Measurements from ENCODE around the gene GALNT7. TPM values are rescaled to one million over a fixed set of nuclear protein-coding genes. Genes with fewer than 3 reads are reported as not detected.

GALNT7 gene
- total and polyA plus RNA-seq, 4 donors, result 0.65 to 13.0 (median 2.1) TPM

GRCh38 chr4:173208420-173208819 lies 39.8 kb downstream of the GALNT7 start:
- Histone ChIP-seq H3K27me3 (ENCODE audit: control insufficient read depth in 4 of 4, insufficient read depth in 4 of 4, low read length in 3 of 4) (no peaks in the 10 kb centered on the region), H3K9ac (ENCODE audit: low read depth in 1 of 2, low read length in 2 of 2) (no peak overlapping the region), H3K4me3 (ENCODE audit: low read depth in 1 of 3, low read length in 3 of 3) (no peak overlapping the region), H3K27ac (ENCODE audit: low read depth in 1 of 2, low read length in 2 of 2) (no peak overlapping the region), H3K4me1 (ENCODE audit: control insufficient read depth in 4 of 4, insufficient read depth in 4 of 4, low read length in 3 of 4) (no peaks in the 10 kb centered on the region), H3K9me3 (ENCODE audit: control insufficient read depth in 4 of 4, low read length in 3 of 4) (no peaks in the 10 kb centered on the region), H3K36me3 (ENCODE audit: control insufficient read depth in 4 of 4, insufficient read depth in 3 of 4, low read depth in 1 of 4, low read length in 3 of 4) (no peaks in the 10 kb centered on the region)
- DNase-seq (ENCODE audit: low spot score), result no peak
- no peak for TF ChIP-seq NR2F2 (IDR thresholded peaks at IDR 0.05)
- TF ChIP-seq FOXA2 (IDR thresholded peaks at IDR 0.05), result no peak
- TF ChIP-seq ATF3 (IDR thresholded peaks at IDR 0.05), result no peak
- no peak for TF ChIP-seq FOXA1 (IDR thresholded peaks at IDR 0.05)
- TF ChIP-seq EGR1 (IDR thresholded peaks at IDR 0.05; ENCODE audit: low read depth in 2 of 2), result no peak
- no peak for TF ChIP-seq JUND (IDR thresholded peaks at IDR 0.05)
- TF ChIP-seq ZBTB33 (IDR thresholded peaks at IDR 0.05), result no peak
- no peak for TF ChIP-seq SP1 (IDR thresholded peaks at IDR 0.05)
- TF ChIP-seq RXRA (IDR thresholded peaks at IDR 0.05), result no peak
- TF ChIP-seq HNF4G (IDR thresholded peaks at IDR 0.05), result no peak
- no peak for TF ChIP-seq YY1 (IDR thresholded peaks at IDR 0.05)
- 91% methylated on average over 7 of the region's 7 CpGs for WGBS

GRCh38 chr4:173211222-173211621 lies 42.6 kb downstream of the GALNT7 start:
- 84% methylated on average over 1 of the region's 1 CpG for WGBS
- no peak for DNase-seq (ENCODE audit: low spot score)
- H3K36me3 ChIP-seq (ENCODE audit: control insufficient read depth in 4 of 4, insufficient read depth in 3 of 4, low read depth in 1 of 4, low read length in 3 of 4), result no peaks in the 10 kb centered on the region
- no peak overlapping the region for H3K9ac ChIP-seq (ENCODE audit: low read depth in 1 of 2, low read length in 2 of 2)
- no peaks in the 10 kb centered on the region for H3K9me3 ChIP-seq (ENCODE audit: control insufficient read depth in 4 of 4, low read length in 3 of 4)
- H3K4me1 ChIP-seq (ENCODE audit: control insufficient read depth in 4 of 4, insufficient read depth in 4 of 4, low read length in 3 of 4), result no peaks in the 10 kb centered on the region
- TF ChIP-seq NR2F2 (IDR thresholded peaks at IDR 0.05) (no peak), CTCF (IDR thresholded peaks at IDR 0.05; ENCODE audit: low read depth, low read length, missing input control) (no peak), FOXA1 (IDR thresholded peaks at IDR 0.05) (no peak), ATF3 (IDR thresholded peaks at IDR 0.05) (no peak), JUND (IDR thresholded peaks at IDR 0.05) (no peak), MAX (IDR thresholded peaks at IDR 0.05) (no peak), ZBTB33 (IDR thresholded peaks at IDR 0.05) (no peak), RAD21 (IDR thresholded peaks at IDR 0.05) (no peak)
- no peak overlapping the region for H3K4me3 ChIP-seq (ENCODE audit: low read depth in 1 of 3, low read length in 3 of 3)
- H3K27ac ChIP-seq (ENCODE audit: low read depth in 1 of 2, low read length in 2 of 2), result no peak overlapping the region
- H3K27me3 ChIP-seq (ENCODE audit: control insufficient read depth in 4 of 4, insufficient read depth in 4 of 4, low read length in 3 of 4), result no peaks in the 10 kb centered on the region
